Measurements from ENCODE around the gene ARF1.

Gene ARF1

GRCh38 chr1:228087771-228088251 is 5.3 kb downstream of the ARF1 start:
- no peak for DNase-seq (ENCODE audit: low read depth in 2 of 2)

GRCh38 chr1:228088586-228089498 is 6.3 kb downstream of the ARF1 start:
- DNase-seq (ENCODE audit: low read depth in 2 of 2), result no peak

DNA sequence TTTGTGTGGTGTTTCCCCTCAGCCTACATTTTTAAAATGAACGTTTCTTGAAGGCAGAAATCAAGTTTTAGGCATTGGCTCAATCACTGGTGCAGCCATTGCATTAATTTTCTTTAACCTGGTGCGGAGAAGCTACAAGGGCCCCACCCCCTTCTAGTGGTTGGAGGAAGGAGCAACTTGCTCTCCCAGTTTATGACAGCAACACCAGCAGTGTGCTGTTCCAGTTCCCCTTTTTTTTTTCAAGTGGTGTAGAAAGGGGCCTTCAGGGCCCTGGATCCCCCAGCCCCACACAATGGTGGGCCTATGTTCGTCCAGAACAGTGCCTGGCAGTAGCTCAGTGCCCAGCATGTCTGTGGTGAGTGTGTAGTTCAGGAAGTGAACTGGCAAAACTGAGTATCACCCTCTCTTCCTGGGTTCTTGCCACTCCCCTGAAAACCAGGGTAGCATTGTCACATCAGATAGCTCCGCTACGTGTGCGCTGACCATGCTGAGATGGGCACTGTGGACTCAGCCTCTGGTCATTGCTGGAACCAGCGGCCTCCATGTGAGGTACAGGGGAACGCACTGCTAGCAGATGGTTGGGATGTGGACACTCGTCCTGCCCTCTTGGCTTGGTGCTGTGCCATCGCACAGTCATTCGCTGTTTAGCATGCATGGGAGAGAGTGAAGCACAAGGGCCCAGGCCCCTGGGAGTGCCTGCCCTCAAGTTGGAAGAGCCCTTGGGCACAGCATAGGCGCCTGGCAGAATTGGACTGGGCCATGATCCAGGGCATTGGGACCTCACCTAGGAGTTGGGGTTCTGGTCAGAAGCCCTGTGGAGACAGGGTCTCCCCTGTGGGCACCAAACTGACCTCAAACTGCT is 7.2 kb downstream of the ARF1 start:
- DNase-seq (ENCODE audit: low read depth in 2 of 2), result no peak

DNA sequence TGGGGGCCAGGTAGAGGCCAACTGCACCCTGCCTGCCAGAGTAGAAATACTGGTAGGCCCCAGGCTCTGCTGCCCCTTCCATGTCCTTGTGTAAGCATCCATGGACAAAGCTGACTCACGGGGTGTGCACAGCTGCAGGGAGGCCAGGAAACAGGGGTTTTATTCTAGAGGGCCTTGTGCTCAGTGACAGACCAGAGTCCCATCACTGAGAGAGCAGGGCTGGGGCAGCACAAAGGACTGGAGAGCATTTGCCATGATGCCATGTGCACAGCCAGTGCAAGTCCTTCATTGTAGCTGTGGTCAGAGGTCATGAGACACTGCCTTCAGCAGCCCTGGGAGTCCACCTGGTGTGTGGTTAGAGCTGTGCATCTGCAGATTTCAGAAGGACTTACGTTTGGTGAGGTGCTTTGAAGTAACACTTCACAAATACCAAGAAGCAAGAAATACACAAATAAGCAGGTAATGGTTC is 8.1 kb downstream of the ARF1 start:
- DNase-seq (ENCODE audit: low read depth in 2 of 2), result no peak

GRCh38 chr1:228091084-228091483 is 8.6 kb downstream of the ARF1 start:
- DNase-seq (ENCODE audit: low read depth in 2 of 2), result no peak

DNA sequence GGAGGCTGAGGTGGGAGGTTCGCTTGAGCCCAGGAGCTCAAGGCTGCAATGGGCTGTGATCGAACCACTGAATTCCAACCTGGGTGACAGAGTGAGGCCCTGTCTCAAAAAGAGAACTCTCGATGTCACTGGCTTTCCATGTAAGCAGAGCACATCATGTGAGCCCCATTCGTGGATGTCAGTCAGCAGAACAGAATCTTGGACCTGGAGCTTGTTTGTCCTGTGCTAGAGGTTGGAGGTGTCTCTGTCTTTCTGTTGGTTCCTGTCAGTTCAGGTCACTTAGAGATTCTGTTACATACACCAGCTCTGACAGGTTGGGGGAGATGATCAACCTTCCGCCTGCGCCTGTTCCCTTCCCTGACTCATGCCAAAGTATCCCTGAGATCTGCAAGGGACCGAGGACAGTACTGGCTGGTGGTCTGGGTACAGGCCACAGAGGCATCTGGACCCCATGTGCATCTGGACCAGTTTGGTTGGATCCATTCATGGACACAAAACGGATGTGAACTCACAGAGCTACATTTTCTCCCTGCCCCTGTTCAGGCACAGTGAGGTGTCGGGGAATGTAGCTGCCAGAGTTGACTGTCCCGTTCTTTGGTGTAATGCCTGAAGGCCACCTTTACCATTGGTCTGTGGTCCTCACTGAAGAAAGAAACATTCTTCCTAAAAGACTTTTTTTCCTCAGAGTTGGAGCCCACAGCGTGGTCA is 10.0 kb downstream of the ARF1 start:
- no peak for DNase-seq (ENCODE audit: low read depth in 2 of 2)

GRCh38 chr1:228093050-228093906 is 10.8 kb downstream of the ARF1 start:
- DNase-seq (ENCODE audit: low read depth in 2 of 2), result no peak

- no peak for DNase-seq (ENCODE audit: low read depth in 2 of 2)
Observed at GRCh38 chr1:228094432-228095016, 12.0 kb downstream of the ARF1 start.

- DNase-seq (ENCODE audit: low read depth in 2 of 2), result no peak
Observed at GRCh38 chr1:228095161-228095560, 12.7 kb downstream of the ARF1 start.

DNA sequence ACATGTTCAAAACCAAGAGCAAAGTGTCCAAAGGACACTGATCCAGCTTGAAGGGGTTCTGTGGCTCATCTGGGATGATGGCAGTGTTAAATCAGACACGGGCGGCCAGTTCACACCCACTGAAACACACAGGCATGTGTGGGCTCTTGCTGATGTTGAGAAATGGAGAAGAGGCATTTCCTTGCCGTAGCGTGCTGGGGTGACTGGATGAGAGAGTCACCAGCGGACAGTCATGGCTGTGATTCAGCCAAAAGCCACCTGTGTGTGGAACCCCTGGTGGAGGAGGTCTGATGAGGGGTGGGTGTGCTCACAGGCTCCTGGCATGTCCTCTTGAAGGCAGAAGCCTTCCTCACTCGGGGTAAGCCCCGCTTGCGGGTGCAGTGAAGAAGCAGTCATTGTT is 13.4 kb downstream of the ARF1 start:
- DNase-seq (ENCODE audit: low read depth in 2 of 2), result no peak

- no peak for DNase-seq (ENCODE audit: low read depth in 2 of 2)
Observed at GRCh38 chr1:228096416-228097332, 14.2 kb downstream of the ARF1 start.

DNA sequence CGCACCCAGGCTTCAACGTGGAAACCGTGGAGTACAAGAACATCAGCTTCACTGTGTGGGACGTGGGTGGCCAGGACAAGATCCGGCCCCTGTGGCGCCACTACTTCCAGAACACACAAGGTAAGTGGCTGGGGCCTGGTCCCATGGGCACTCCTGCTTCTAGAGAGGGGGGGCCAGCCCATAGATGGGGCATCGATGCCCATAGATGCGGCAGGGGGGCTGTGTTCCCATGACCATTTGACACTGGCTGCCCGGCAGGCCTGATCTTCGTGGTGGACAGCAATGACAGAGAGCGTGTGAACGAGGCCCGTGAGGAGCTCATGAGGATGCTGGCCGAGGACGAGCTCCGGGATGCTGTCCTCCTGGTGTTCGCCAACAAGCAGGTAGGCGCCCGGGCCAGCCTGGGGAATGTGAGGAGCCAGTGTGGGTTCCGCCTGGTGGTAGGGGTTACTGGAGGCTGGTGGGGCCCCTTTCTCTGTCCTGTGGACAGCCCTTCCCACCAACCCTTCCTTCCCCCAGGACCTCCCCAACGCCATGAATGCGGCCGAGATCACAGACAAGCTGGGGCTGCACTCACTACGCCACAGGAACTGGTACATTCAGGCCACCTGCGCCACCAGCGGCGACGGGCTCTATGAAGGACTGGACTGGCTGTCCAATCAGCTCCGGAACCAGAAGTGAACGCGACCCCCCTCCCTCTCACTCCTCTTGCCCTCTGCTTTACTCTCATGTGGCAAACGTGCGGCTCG is 15.0 kb downstream of the ARF1 start:
- no peak for DNase-seq (ENCODE audit: low read depth in 2 of 2)

DNA sequence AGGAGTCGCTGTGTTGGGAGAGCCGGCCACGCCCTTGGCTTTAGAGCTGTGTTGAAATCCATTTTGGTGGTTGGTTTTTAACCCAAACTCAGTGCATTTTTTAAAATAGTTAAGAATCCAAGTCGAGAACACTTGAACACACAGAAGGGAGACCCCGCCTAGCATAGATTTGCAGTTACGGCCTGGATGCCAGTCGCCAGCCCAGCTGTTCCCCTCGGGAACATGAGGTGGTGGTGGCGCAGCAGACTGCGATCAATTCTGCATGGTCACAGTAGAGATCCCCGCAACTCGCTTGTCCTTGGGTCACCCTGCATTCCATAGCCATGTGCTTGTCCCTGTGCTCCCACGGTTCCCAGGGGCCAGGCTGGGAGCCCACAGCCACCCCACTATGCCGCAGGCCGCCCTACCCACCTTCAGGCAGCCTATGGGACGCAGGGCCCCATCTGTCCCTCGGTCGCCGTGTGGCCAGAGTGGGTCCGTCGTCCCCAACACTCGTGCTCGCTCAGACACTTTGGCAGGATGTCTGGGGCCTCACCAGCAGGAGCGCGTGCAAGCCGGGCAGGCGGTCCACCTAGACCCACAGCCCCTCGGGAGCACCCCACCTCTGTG is 15.9 kb downstream of the ARF1 start:
- no peak for DNase-seq (ENCODE audit: low read depth in 2 of 2)

GRCh38 chr1:228099331-228099732 is 16.8 kb downstream of the ARF1 start:
- DNase-seq (ENCODE audit: low read depth in 2 of 2), result no peak

- DNase-seq (ENCODE audit: low read depth in 2 of 2), result no peak
Observed at GRCh38 chr1:228100822-228101613, 18.5 kb downstream of the ARF1 start.

DNA sequence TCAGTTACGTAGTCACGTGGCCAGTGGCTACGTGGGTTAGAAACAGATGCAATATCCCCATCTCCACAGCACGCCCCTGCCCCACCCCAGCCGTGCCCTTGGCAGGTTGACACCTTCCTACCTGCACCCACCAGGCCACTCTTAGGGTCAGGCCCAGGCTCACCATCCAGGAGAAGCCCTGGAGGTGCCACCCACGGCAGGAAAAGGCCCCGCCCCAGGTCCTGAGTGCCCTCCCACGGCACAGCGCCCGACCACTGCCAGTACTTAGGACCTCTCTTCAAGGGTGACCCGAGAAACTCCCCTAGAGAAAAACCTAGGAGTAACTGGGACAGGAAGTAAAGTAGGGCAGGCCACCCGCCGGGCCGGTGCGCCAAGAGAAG is 19.1 kb downstream of the ARF1 start:
- no peak for DNase-seq (ENCODE audit: low read depth in 2 of 2)

DNA sequence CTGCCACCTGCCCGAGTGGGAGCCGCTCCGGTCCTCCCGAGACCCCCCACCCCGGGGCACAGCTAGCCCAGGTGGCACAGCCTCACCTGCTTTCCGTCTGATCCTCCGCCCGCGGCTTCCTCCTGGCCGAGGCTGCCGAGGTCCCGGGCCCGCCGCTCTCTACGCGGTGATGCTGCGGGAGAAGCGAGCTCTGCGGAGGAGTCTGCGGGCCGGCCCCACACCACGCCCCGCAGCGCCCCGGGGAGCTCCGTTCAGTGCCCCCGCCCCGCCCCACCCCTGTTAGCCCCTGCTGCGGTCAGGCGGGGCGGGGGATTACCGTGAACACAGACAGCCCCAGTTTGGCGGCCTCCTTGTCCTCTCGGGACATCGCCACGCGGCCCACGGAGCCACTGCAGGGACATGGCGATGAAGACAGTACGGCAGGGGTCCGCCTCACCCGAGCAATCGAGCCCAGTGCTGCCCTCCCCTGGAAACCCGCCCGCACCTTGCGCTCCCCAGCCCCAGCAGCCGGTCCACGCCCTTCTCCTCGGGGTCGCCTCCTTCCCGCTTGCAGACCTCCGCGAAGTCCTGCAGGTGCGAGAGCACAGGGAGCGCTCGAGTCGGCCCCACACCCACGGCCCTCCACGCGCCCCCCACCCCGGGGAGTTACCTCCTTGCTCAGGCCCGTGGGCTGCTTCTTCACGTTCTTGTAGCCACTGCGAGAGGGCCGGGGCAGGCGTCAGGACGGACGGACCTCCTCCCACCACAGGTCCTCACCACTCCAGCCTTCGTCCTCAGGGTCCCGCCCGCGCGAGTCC is 19.7 kb downstream of the ARF1 start:
- DNase-seq (ENCODE audit: low read depth in 2 of 2), result no peak
